Endothelial cell of umbilical vein (primary cell): ENCODE results near the gene ZNF280D.

Experiments
- CTCF ChIP-seq, 2 donors: IDR thresholded peaks; 1 replicate in 1 of 2; 2 replicates in 1 of 2; pipeline ENCODE4 v1.5.1; 2011; ENCODE audit warnings: low read length in 2 of 2, mild to moderate bottlenecking in 2 of 2, moderate library complexity in 2 of 2, control low read depth in 1 of 2, inconsistent platforms in 1 of 2, low read depth in 1 of 2; ENCODE audit not compliant: insufficient read depth in 1 of 2; ENCODE audit errors: extremely low read depth in 1 of 2
- POLR2A ChIP-seq: IDR thresholded peaks from 2 replicates; pipeline ENCODE4 v1.6.1; 2012; ENCODE audit warnings: low read depth, mild to moderate bottlenecking, control low read depth, low read length

GRCh38 chr15:56719021-56719612 lies 14.2 kb downstream of the ZNF280D start:
- TF ChIP-seq POLR2A (no peak), CTCF (IDR thresholded peaks at IDR 0.05; ENCODE audit: extremely low read depth in 1 of 2, insufficient read depth in 1 of 2, low read depth in 1 of 2, low read length in 2 of 2) (no peak)
